ENCODE measurements around the gene ZNF329. TPM values are rescaled to one million over a fixed set of nuclear protein-coding genes. Genes with fewer than 3 reads are reported as not detected.

ZNF329 gene
- total RNA-seq, 4 donors from 2014 or later, result 5.1 to 8.5 (median 7.4) TPM

DNA sequence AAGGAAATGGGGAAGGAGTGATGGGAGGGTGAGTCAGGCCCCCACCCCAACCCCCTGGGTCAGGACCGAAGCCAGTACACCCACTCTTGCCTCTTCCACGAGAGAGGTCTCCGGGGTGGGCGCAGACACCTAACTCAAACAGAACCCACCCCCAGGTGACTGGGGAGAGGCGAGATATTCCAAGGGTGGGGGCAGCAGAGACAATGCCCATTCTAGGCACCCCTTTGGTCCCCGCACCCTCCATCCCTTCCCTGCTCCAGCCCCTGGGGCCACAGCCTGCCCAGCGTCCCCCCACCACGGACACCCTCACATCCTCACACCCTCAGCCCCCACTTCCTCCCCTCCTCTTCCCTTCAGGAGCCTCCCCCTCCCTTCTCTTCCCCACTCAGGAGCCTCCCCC, 53.2 kb downstream of the ZNF329 start:
- DNase-seq (ENCODE audit: low spot score) (no peak), ATAC-seq (ENCODE audit: low FRiP score) (no peak)
- no peak for TF ChIP-seq CTCF (IDR thresholded peaks at IDR 0.05)

DNA sequence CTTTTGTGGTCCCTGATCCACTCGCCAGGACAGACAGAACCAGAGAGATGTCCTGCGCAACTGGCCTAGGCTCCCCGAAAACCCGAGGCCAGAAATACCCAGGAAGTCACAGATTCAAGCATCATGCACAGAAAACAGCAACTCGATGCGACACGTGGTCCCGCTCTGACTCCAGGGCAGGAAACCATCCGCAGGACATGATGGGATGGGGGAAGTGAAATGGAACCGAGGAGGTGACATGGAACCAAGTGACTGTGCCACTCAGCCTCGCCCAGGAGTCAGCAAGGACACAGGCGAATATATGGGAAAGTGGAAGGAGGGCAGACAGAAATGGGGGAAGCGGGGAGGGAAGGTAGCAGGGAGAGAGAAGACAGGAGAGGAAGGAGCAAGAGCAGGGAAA, 53.7 kb downstream of the ZNF329 start:
- ATAC-seq (ENCODE audit: low FRiP score) (no peak), DNase-seq (ENCODE audit: low spot score) (no peak)
- no peak for TF ChIP-seq CTCF (IDR thresholded peaks at IDR 0.05)

GRCh38 chr19:58095328-58095727, 55.3 kb downstream of the ZNF329 start:
- ATAC-seq (ENCODE audit: low FRiP score), result no peak
- TF ChIP-seq CTCF (IDR thresholded peaks at IDR 0.05), result no peak
- DNase-seq (ENCODE audit: low spot score), result no peak

GRCh38 chr19:58093071-58093470, 57.5 kb downstream of the ZNF329 start:
- TF ChIP-seq CTCF (IDR thresholded peaks at IDR 0.05), result no peak
- ATAC-seq (ENCODE audit: low FRiP score) (no peak), DNase-seq (ENCODE audit: low spot score) (no peak)

DNA sequence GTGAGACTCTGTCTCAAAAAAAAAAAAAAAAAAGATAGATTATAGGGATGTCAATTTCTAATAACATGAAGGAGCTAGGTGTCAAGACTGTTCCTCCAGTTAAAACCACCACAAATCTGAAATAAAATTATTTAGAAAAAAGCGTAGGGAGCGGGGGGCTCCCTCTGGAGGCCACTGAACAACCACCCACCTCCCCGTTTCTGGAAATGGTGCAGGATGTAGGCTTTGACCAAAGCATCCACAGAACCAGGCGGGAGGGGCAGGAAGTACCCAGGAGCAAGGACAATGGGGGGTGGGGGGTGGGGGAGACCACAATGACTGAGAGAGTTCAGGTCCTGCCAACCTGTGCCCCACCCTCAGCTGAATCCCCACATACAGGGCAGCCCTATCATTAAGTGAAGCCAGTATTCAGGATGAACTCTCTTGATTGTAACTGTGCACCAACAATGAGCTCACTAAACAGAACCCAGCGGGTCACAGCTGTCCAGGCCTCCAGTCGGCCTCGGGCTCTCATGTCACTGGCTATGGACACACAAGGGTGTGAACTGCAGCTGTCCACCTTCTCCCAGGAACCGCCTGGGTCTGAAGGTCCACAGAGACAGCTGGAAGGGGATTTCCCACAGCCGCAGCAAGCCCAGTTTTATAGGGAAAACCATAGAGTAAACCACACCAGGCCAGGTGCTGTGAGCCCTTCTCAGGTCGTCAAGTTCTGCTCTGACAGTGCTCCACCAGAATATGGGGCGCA, 59.2 kb downstream of the ZNF329 start:
- ATAC-seq (ENCODE audit: low FRiP score) (no peak), DNase-seq (ENCODE audit: low spot score) (no peak)
- no peak for TF ChIP-seq CTCF (IDR thresholded peaks at IDR 0.05)

- no peak for TF ChIP-seq CTCF (IDR thresholded peaks at IDR 0.05)
- no peak for ATAC-seq (ENCODE audit: low FRiP score)
- DNase-seq (ENCODE audit: low spot score), result no peak
These were observed 60.7 kb downstream of the ZNF329 start for GRCh38 chr19:58089846-58090245.

- ATAC-seq (ENCODE audit: low FRiP score), result no peak
- no peak for DNase-seq (ENCODE audit: low spot score)
- no peak for TF ChIP-seq CTCF (IDR thresholded peaks at IDR 0.05)
These were observed 62.0 kb downstream of the ZNF329 start for GRCh38 chr19:58088521-58089052.
